ENCODE results near the gene NDUFB5. TPM values are rescaled to one million over a fixed set of nuclear protein-coding genes. Genes with fewer than 3 reads are reported as not detected.

NDUFB5 gene
- total RNA-seq (2013; cell fraction: nucleolus; rRNA removed): 41.6 and 43.8 TPM in 2 replicates
- total RNA-seq (2014; rRNA removed): 121 and 172 TPM in 2 replicates
- total RNA-seq (2014; rRNA removed; fragmentation: Illumina TruSeq; extraction: Trizol): 125 and 130 TPM in 2 replicates
- 84.3 and 92.2 TPM in 2 replicates for total RNA-seq (2021)
- polyA plus RNA-seq (2011; ENCODE audit: low read depth): 47.8 TPM
- 82.0 and 181 TPM in 2 replicates for polyA plus RNA-seq (2011; rRNA removed)
- polyA plus RNA-seq (2011; cell fraction: cytosol; rRNA removed): 20.7 and 24.3 TPM in 2 replicates
- polyA plus RNA-seq (2011; cell fraction: nucleus; rRNA removed): 23.1 and 27.0 TPM in 2 replicates
- 83.8 and 105 TPM in 2 replicates for polyA plus RNA-seq (2012)
- polyA plus RNA-seq (2014; fragmentation: Illumina TruSeq; extraction: Trizol): 107 and 117 TPM in 2 replicates
- 100 to 1,000 TPM; 318 to 320 TPM for polyA plus RNA-seq (2014; fragmentation: Nextera tagmentation; extraction: Ambion mirVana)
- 99.3 and 127 TPM in 2 replicates for polyA plus RNA-seq (2014; rRNA removed)
- 100 to 1,000 TPM; 202 to 240 TPM for polyA plus RNA-seq (2016; fragmentation: Nextera tagmentation; extraction: Ambion mirVana)
- polyA minus RNA-seq (2011; rRNA and poly(A)+ RNA removed): 9.4 and 9.6 TPM in 2 replicates
- polyA minus RNA-seq (2011; cell fraction: cytosol; rRNA and poly(A)+ RNA removed): 11.4 and 14.4 TPM in 2 replicates
- 4.4 and 6.9 TPM in 2 replicates for polyA minus RNA-seq (2011; cell fraction: nucleus; rRNA and poly(A)+ RNA removed)
- Bru-seq, nascent RNA: percentile 66 among the genes with signal in this experiment
- percentile 72 among the genes with signal in this experiment for BruChase-seq, experiment 1, labeled RNA remaining after a 6-hour chase
- BruChase-seq, experiment 2, labeled RNA remaining after a 2-hour chase: percentile 68 among the genes with signal in this experiment
- long read RNA-seq, experiment 1, full-length matches to known transcripts: 42 of 45 reads
- long read RNA-seq, experiment 1, partial matches to known transcripts: 0 of 45 reads
- long read RNA-seq, experiment 1, other reads (novel, unspliced or antisense): 3 of 45 reads
- long read RNA-seq, experiment 2, full-length matches to known transcripts: 226 of 238 reads
- long read RNA-seq, experiment 2, partial matches to known transcripts: 2 of 238 reads
- long read RNA-seq, experiment 2, other reads (novel, unspliced or antisense): 10 of 238 reads

DNA sequence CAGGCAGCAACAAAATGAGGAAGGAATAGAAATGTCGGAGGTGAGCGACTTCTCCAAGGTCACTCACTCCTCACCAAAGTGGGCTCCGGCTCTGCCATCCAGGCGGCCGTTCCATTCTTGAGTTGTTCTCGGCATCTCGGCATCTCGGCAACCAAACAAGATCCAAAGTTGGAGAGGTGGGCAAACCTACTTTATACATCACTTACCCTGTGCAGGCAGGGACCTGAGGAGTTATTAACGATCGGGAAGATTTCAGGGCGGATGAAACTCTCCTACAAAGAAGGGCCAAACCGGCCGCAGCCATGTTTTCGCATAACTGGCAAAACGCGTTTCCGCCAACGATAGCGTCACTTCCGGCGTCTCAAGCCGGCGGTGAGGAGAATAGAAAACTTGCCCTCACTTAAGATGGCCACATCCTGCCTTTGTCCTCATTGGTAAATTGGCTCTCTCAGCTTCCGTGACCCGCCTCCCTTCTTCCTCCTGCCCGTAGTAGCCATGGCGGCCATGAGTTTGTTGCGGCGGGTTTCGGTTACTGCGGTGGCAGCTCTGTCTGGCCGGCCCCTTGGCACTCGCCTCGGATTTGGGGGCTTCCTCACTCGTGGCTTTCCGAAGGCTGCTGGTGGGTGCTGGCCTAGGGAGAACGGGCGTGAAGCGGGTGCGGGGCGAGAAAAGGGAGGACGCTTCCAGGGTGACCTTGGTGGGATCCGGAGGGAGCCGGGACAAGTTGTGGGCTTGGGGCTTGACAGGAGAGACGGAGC is at the start of gene NDUFB5, which contains the start of gene MRPL47:
NDUFB5 (plus strand) TSS at position 474 of the 758 bp plus-strand sequence; CDS start at position 496, 22 bp downstream.
MRPL47 (minus strand) TSS at position 318 of the 758 bp plus-strand sequence; CDS start at position 304, 14 bp downstream.
- peaks cover 18% of the 10 kb centered on the region for H3K4me1 ChIP-seq (ENCODE audit: control insufficient read depth, insufficient read depth, low read length)
- RAD21 ChIA-PET (ENCODE audit: unreplicated experiment): interaction anchor here (0.6 to 1.4 kb wide), 2 partner anchors 42 to 144 kb away, joined by 3 to 4 read pairs; partner anchors contain the start of gene ACTL6A
- FAIRE-seq: peak; percentile 98
- in situ Hi-C loops (cut with MboI) (no loop called here), intact Hi-C loops (cut with micrococcal nuclease; ENCODE audit: unreplicated experiment) (loop anchor here (2.0 to 5.0 kb wide), 2 partner anchors 48 to 257 kb away; partner anchors contain the start of genes MFN1 and USP13)
- no peaks in the 10 kb centered on the region for H3K27me3 ChIP-seq (replicated peaks in 1 of 2; ENCODE audit: control insufficient read depth in 2 of 2, insufficient read depth in 2 of 2, low read length in 1 of 2)
- H3K4me2 ChIP-seq (ENCODE audit: control insufficient read depth, insufficient read depth): peak within 1 kb of the TSS; percentile 83
- WGBS (ENCODE audit: insufficient coverage, insufficient replicate concordance, low lambda C conversion rate, missing lambda C conversion rate): under 1% methylated on average over 45 of the region's 45 CpGs
- CTCF ChIA-PET: interaction anchor here (0.6 to 1.0 kb wide), 3 partner anchors 36 to 369 kb away, joined by 3 read pairs; no protein-coding TSS in a partner anchor
- no peaks in the 10 kb centered on the region for H3K9me3 ChIP-seq (replicated peaks; ENCODE audit: control insufficient read depth, insufficient read depth, low read length)
- no TSS peak for BruUV-seq (replicated peaks)
- POLR2A ChIA-PET: interaction anchor here (0.7 to 1.3 kb wide), 7 partner anchors 9 to 258 kb away, joined by 3 to 6 read pairs (median 3); partner anchors contain the start of genes ACTL6A and USP13
- SMC1A ChIA-PET (ENCODE audit: uncharacterized antibody, unreplicated experiment): interaction anchor here (0.6 to 1.5 kb wide), 7 partner anchors 8 to 142 kb away, joined by 3 to 8 read pairs (median 3); partner anchors contain the start of gene ACTL6A
- no peaks in the 10 kb centered on the region for H4K20me1 ChIP-seq (ENCODE audit: control insufficient read depth, insufficient read depth)
- DNase-seq (ENCODE audit: low read depth, low spot score): peak; percentile 90
- peak within 1 kb of the TSS; percentile 85 for H3K4me3 ChIP-seq
- peaks cover 4 to 17% of the 10 kb centered on the region in 2 experiments; a peak in 3 of 4 replicates for H3K36me3 ChIP-seq (ENCODE audit: control insufficient read depth in 2 of 2, insufficient read depth in 2 of 2, low read length in 1 of 2)
- peak within 1 kb of the TSS; percentile 90 for H3K9ac ChIP-seq (ENCODE audit: control insufficient read depth, insufficient read depth, low read length)
- peak; percentile 95 for ATAC-seq
- H2AFZ ChIP-seq (ENCODE audit: control insufficient read depth, low read depth, low read length): peak within 1 kb of the TSS; percentile 97
- peak within 1 kb of the TSS; percentile 69 for H3K27ac ChIP-seq (ENCODE audit: control insufficient read depth, insufficient read depth)
- peaks cover 55% of the 10 kb centered on the region for H3K79me2 ChIP-seq (ENCODE audit: control insufficient read depth, insufficient read depth, low read length)
- TF ChIP-seq CEBPB (IDR thresholded peaks at IDR 0.05; ENCODE audit: borderline replicate concordance in 1 of 2, low read depth in 2 of 2, low read length in 2 of 2): no peak
- TF ChIP-seq NR2F1 (conservative IDR thresholded peaks at IDR 0.05): no peak; the same call in 1 of the 2 replicates
- no peak for TF ChIP-seq NFIC (IDR thresholded peaks at IDR 0.05; ENCODE audit: low read depth, low read length)
- TF ChIP-seq NFXL1 (IDR thresholded peaks at IDR 0.05; ENCODE audit: borderline replicate concordance): no peak
- TF ChIP-seq, protein P1, sequence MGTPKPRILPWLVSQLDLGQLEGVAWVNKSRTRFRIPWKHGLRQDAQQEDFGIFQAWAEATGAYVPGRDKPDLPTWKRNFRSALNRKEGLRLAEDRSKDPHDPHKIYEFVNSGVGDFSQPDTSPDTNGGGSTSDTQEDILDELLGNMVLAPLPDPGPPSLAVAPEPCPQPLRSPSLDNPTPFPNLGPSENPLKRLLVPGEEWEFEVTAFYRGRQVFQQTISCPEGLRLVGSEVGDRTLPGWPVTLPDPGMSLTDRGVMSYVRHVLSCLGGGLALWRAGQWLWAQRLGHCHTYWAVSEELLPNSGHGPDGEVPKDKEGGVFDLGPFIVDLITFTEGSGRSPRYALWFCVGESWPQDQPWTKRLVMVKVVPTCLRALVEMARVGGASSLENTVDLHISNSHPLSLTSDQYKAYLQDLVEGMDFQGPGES (IDR thresholded peaks at IDR 0.05): no peak
- no peak for TF ChIP-seq DPF2 (IDR thresholded peaks at IDR 0.05)
- TF ChIP-seq RCOR1 (conservative IDR thresholded peaks at IDR 0.05; ENCODE audit: low read depth, low read length): no peak
- TF ChIP-seq, protein P2, sequence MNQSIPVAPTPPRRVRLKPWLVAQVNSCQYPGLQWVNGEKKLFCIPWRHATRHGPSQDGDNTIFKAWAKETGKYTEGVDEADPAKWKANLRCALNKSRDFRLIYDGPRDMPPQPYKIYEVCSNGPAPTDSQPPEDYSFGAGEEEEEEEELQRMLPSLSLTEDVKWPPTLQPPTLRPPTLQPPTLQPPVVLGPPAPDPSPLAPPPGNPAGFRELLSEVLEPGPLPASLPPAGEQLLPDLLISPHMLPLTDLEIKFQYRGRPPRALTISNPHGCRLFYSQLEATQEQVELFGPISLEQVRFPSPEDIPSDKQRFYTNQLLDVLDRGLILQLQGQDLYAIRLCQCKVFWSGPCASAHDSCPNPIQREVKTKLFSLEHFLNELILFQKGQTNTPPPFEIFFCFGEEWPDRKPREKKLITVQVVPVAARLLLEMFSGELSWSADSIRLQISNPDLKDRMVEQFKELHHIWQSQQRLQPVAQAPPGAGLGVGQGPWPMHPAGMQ (IDR thresholded peaks at IDR 0.05; ENCODE audit: borderline replicate concordance): no peak
- no peak for TF ChIP-seq FOXM1 (IDR thresholded peaks at IDR 0.05; ENCODE audit: low read depth, low read length)
- TF ChIP-seq POLR2A (IDR thresholded peaks at IDR 0.05; ENCODE audit: low read depth, low read length): peak; percentile 93
- 0 out of 2 replicates have a peak, but pooled peaks have one; percentile 50 for TF ChIP-seq HDAC2 (IDR thresholded peaks at IDR 0.05)
- TF ChIP-seq IKZF1 (conservative IDR thresholded peaks at IDR 0.05): peak; percentile 78; the same call in 1 of the 2 replicates
- TF ChIP-seq SMC3 (IDR thresholded peaks at IDR 0.05; ENCODE audit: borderline replicate concordance, low read length): no peak
- no peak for TF ChIP-seq HDAC6 (IDR thresholded peaks at IDR 0.05; ENCODE audit: unreplicated experiment)
- TF ChIP-seq ZNF384 (IDR thresholded peaks at IDR 0.05; ENCODE audit: borderline replicate concordance, low read depth, low read length): no peak
- TF ChIP-seq CREM (IDR thresholded peaks at IDR 0.05; ENCODE audit: low read depth): peak; percentile 97
- TF ChIP-seq MYB (IDR thresholded peaks at IDR 0.05; ENCODE audit: borderline replicate concordance, low read depth, low read length): no peak
